HEK293 (cell line): ENCODE measurements around the gene XPOT.
A peak's percentile ranks its signal among the peaks of the same experiment; 100 is the strongest.

ENCODE experiments used
- CTCF ChIA-PET: fragments of 350-600 bp; formaldehyde crosslinking; extraction: SDS; loops from one replicate; lab custom pipeline; 2021; ENCODE audit warnings: antibody characterized with exemption; lab: Yijun Ruan, JAX
- POLR2A ChIA-PET: fragments of 300-600 bp; formaldehyde crosslinking; extraction: SDS; loops from one replicate; lab custom pipeline; 2020; ENCODE audit warnings: antibody characterized with exemption, inconsistent platforms; lab: Yijun Ruan, JAX
- H3K27ac ChIP-seq: fragments of 200-500 bp; sonication (Bioruptor generic); 2 replicates; pipeline ENCODE4 v1.5.1; 2014; ENCODE audit warnings: low read depth, low read length, control low read depth, inconsistent platforms; ENCODE audit errors: extremely low read depth
- H3K36me3 ChIP-seq, 2 experiments: fragments of 200-500 bp in 1 of 2; sonication (Bioruptor generic) in 1 of 2; 1 replicate in 1 of 2; 2 replicates in 1 of 2; pipeline ENCODE4 v1.5.1; 2014 to 2017; ENCODE audit warnings: inconsistent platforms in 2 of 2, low read length in 2 of 2; ENCODE audit not compliant: control insufficient read depth in 2 of 2, insufficient read depth in 1 of 2
- H3K4me1 ChIP-seq: fragments of 200-500 bp; sonication (Bioruptor generic); 2 replicates; pipeline ENCODE4 v1.5.1; 2014; ENCODE audit warnings: mild to moderate bottlenecking, low read length, inconsistent platforms; ENCODE audit not compliant: control insufficient read depth, insufficient read depth
- H3K4me3 ChIP-seq: 2 replicates; pipeline ENCODE4 v1.5.1; 2011; ENCODE audit warnings: low read depth, mild to moderate bottlenecking, control low read depth, low read length, moderate library complexity
- H3K9me3 ChIP-seq: fragments of 200-500 bp; sonication (Bioruptor generic); 2 replicates; pipeline ENCODE4 v1.5.1; 2014; ENCODE audit warnings: low read depth, low read length, inconsistent platforms; ENCODE audit not compliant: control insufficient read depth, insufficient read depth
- FEZF1 ChIP-seq: fragments of 450-650 bp; formaldehyde crosslinking; IDR thresholded peaks from 2 replicates; pipeline ENCODE4 v1.5.1; 2016; ENCODE audit warnings: missing biosample characterization, missing genetic modification characterization
- HOXA7 ChIP-seq: sonication (generic); formaldehyde crosslinking; IDR thresholded peaks from 2 replicates; pipeline ENCODE4 v1.8.1; 2022; ENCODE audit warnings: missing genetic modification reagents, borderline replicate concordance
- ZNF10 ChIP-seq: fragments of 450-650 bp; formaldehyde crosslinking; IDR thresholded peaks from 2 replicates; pipeline ENCODE4 v1.5.1; 2017; ENCODE audit warnings: missing biosample characterization, missing genetic modification characterization
- ZNF121 ChIP-seq: fragments of 450-650 bp; formaldehyde crosslinking; IDR thresholded peaks from 2 replicates; pipeline ENCODE4 v1.5.1; 2016; ENCODE audit warnings: missing biosample characterization, missing genetic modification characterization
- ZNF132 ChIP-seq: fragments of 450-650 bp; formaldehyde crosslinking; IDR thresholded peaks from 2 replicates; pipeline ENCODE4 v1.5.1; 2017; ENCODE audit warnings: missing biosample characterization, missing genetic modification characterization, borderline replicate concordance
- ZNF140 ChIP-seq: fragments of 450-650 bp; formaldehyde crosslinking; IDR thresholded peaks from 2 replicates; pipeline ENCODE4 v1.5.1; 2016; ENCODE audit warnings: missing biosample characterization, missing genetic modification characterization
- ZNF544 ChIP-seq: fragments of 450-650 bp; formaldehyde crosslinking; IDR thresholded peaks from 2 replicates; pipeline ENCODE4 v1.5.0; 2017; ENCODE audit warnings: missing biosample characterization, missing genetic modification characterization
- ZNF549 ChIP-seq: fragments of 450-650 bp; IDR thresholded peaks from 2 replicates; pipeline ENCODE4 v1.5.1; 2018; ENCODE audit warnings: missing biosample characterization, missing genetic modification characterization, mild to moderate bottlenecking, inconsistent platforms, moderate library complexity
- ZNF561 ChIP-seq: fragments of 450-650 bp; IDR thresholded peaks from 2 replicates; pipeline ENCODE4 v1.5.1; 2018; ENCODE audit warnings: missing biosample characterization, missing genetic modification characterization, borderline replicate concordance
- ZNF623 ChIP-seq: fragments of 450-650 bp; formaldehyde crosslinking; IDR thresholded peaks from 2 replicates; pipeline ENCODE4 v1.5.1; 2016; ENCODE audit warnings: missing biosample characterization, missing genetic modification characterization
- ZNF645 ChIP-seq: fragments of 450-650 bp; formaldehyde crosslinking; IDR thresholded peaks from 2 replicates; pipeline ENCODE4; 2016; ENCODE audit warnings: missing biosample characterization, missing genetic modification characterization
- TF ChIP-seq, protein P1 (sequence below): fragments of 450-650 bp; formaldehyde crosslinking; IDR thresholded peaks from 2 replicates; pipeline ENCODE4 v1.5.1; 2016; ENCODE audit warnings: missing biosample characterization, missing genetic modification characterization
- TF ChIP-seq, protein P2 (sequence below): fragments of 450-650 bp; formaldehyde crosslinking; conservative IDR thresholded peaks from 2 replicates; pipeline ENCODE4 v1.5.1; 2016; ENCODE audit warnings: low read depth, missing biosample characterization, missing genetic modification characterization
- TF ChIP-seq, protein P3 (sequence below): fragments of 450-650 bp; formaldehyde crosslinking; optimal IDR thresholded peaks from 2 replicates; pipeline ENCODE3; 2016; ENCODE audit warnings: missing biosample characterization, mild to moderate bottlenecking, missing genetic modification characterization
- TF ChIP-seq, protein P4 (sequence below): fragments of 450-650 bp; formaldehyde crosslinking; IDR thresholded peaks from 2 replicates; pipeline ENCODE4 v1.5.1; 2017; ENCODE audit warnings: missing biosample characterization, missing genetic modification characterization

The XPOT gene

GRCh38 chr12:64431791-64432190, 27.6 kb downstream of the XPOT start (continued):
- TF ChIP-seq ZNF645 (no peak), ZNF549 (tag by site-specific recombination) (no peak)
- TF ChIP-seq, protein P1, sequence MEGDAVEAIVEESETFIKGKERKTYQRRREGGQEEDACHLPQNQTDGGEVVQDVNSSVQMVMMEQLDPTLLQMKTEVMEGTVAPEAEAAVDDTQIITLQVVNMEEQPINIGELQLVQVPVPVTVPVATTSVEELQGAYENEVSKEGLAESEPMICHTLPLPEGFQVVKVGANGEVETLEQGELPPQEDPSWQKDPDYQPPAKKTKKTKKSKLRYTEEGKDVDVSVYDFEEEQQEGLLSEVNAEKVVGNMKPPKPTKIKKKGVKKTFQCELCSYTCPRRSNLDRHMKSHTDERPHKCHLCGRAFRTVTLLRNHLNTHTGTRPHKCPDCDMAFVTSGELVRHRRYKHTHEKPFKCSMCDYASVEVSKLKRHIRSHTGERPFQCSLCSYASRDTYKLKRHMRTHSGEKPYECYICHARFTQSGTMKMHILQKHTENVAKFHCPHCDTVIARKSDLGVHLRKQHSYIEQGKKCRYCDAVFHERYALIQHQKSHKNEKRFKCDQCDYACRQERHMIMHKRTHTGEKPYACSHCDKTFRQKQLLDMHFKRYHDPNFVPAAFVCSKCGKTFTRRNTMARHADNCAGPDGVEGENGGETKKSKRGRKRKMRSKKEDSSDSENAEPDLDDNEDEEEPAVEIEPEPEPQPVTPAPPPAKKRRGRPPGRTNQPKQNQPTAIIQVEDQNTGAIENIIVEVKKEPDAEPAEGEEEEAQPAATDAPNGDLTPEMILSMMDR (tag by site-specific recombination): no peak

DNA sequence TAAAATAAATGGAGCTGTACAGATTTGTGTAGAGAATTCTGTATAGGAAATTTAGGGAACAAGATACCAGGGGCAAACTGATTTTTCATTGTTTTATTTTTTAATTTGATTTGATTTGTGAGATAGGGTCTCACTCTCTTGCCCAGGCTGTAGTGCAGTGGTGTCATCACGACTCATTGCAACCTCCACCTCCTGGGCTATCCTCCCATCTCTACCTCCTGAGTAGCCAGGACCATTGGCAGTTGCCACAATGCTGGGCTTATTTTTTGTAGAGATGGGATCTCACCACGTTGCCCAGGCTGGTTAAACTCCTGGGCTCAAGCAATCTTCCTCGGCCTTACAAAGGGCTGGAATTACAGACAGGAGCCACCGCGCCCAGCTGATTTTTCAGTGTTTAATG, 29.7 kb downstream of the XPOT start:
- peak; percentile 91 for TF ChIP-seq ZNF121
- TF ChIP-seq ZNF132 (tag by site-specific recombination): no peak
- TF ChIP-seq, all 188 proteins: peak for 1
- POLR2A ChIA-PET: no interaction called here
- no peaks in the 10 kb centered on the region for H3K9me3 ChIP-seq
- no peak overlapping the region for H3K27ac ChIP-seq
- H3K4me1 ChIP-seq: no peaks in the 10 kb centered on the region
- H3K36me3 ChIP-seq: peaks cover 82 to 97% of the 10 kb centered on the region in 2 experiments
- no peak overlapping the region for H3K4me3 ChIP-seq
- CTCF ChIA-PET: no interaction called here

DNA sequence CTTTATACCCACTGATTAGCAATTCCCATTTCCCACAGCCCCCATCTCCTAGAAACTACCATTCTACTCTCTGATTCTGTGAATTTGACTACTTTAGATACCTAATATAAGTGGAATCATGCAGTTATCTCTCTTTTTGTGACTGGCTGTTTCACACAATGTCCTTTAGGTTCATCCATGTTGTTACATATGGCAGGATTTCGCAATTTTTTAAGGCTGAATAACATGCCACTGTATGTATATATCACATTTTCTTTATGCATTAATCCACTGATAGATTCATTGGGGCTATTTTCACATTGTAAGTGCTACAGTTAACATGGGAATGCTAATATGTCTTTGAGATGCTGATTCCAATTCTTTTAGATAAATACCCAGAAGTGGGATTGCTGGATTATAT, 35.9 kb downstream of the XPOT start:
- POLR2A ChIA-PET: no interaction called here
- H3K4me3 ChIP-seq: no peak overlapping the region

GRCh38 chr12:64445490-64445889, 41.3 kb downstream of the XPOT start:
- ChIA-PET POLR2A (interaction anchor here (0.7 kb wide), 1 partner anchor 35 kb away, joined by 3 read pairs; no protein-coding TSS in a partner anchor), CTCF (interaction anchor here (1.1 to 1.3 kb wide), 2 partner anchors 27 to 104 kb away, joined by 3 to 5 read pairs; no protein-coding TSS in a partner anchor)
- H3K4me3 ChIP-seq: no peak overlapping the region
- H3K4me1 ChIP-seq: no peaks in the 10 kb centered on the region
- TF ChIP-seq, protein P2, sequence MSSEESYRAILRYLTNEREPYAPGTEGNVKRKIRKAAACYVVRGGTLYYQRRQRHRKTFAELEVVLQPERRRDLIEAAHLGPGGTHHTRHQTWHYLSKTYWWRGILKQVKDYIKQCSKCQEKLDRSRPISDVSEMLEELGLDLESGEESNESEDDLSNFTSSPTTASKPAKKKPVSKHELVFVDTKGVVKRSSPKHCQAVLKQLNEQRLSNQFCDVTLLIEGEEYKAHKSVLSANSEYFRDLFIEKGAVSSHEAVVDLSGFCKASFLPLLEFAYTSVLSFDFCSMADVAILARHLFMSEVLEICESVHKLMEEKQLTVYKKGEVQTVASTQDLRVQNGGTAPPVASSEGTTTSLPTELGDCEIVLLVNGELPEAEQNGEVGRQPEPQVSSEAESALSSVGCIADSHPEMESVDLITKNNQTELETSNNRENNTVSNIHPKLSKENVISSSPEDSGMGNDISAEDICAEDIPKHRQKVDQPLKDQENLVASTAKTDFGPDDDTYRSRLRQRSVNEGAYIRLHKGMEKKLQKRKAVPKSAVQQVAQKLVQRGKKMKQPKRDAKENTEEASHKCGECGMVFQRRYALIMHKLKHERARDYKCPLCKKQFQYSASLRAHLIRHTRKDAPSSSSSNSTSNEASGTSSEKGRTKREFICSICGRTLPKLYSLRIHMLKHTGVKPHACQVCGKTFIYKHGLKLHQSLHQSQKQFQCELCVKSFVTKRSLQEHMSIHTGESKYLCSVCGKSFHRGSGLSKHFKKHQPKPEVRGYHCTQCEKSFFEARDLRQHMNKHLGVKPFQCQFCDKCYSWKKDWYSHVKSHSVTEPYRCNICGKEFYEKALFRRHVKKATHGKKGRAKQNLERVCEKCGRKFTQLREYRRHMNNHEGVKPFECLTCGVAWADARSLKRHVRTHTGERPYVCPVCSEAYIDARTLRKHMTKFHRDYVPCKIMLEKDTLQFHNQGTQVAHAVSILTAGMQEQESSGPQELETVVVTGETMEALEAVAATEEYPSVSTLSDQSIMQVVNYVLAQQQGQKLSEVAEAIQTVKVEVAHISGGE: no peak
- no peak for TF ChIP-seq FEZF1
- TF ChIP-seq HOXA7 (CRISPR knock-in tag): no peak
- TF ChIP-seq ZNF561: no peak
- no peak for TF ChIP-seq ZNF623 (tag by site-specific recombination)
- TF ChIP-seq ZNF544 (tag by site-specific recombination): no peak
- no peak for TF ChIP-seq ZNF10 (tag by site-specific recombination)
- no peak for TF ChIP-seq ZNF140 (tag by site-specific recombination)
- TF ChIP-seq, all 188 proteins: peak for 0
- Histone ChIP-seq H3K9me3 (no peaks in the 10 kb centered on the region), H3K36me3 (peaks cover 50 to 74% of the 10 kb centered on the region in 2 experiments), H3K27ac (no peak overlapping the region)

More for the DNA sequence above, 35.9 kb downstream of the XPOT start:
- Histone ChIP-seq H3K27ac (no peak overlapping the region), H3K36me3 (peaks cover 72 to 90% of the 10 kb centered on the region in 2 experiments), H3K4me1 (no peaks in the 10 kb centered on the region), H3K9me3 (no peaks in the 10 kb centered on the region)
- TF ChIP-seq, protein P3, sequence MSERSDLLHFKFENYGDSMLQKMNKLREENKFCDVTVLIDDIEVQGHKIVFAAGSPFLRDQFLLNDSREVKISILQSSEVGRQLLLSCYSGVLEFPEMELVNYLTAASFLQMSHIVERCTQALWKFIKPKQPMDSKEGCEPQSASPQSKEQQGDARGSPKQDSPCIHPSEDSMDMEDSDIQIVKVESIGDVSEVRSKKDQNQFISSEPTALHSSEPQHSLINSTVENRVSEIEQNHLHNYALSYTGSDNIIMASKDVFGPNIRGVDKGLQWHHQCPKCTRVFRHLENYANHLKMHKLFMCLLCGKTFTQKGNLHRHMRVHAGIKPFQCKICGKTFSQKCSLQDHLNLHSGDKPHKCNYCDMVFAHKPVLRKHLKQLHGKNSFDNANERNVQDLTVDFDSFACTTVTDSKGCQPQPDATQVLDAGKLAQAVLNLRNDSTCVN (tag by site-specific recombination): no peak
- TF ChIP-seq, protein P4, sequence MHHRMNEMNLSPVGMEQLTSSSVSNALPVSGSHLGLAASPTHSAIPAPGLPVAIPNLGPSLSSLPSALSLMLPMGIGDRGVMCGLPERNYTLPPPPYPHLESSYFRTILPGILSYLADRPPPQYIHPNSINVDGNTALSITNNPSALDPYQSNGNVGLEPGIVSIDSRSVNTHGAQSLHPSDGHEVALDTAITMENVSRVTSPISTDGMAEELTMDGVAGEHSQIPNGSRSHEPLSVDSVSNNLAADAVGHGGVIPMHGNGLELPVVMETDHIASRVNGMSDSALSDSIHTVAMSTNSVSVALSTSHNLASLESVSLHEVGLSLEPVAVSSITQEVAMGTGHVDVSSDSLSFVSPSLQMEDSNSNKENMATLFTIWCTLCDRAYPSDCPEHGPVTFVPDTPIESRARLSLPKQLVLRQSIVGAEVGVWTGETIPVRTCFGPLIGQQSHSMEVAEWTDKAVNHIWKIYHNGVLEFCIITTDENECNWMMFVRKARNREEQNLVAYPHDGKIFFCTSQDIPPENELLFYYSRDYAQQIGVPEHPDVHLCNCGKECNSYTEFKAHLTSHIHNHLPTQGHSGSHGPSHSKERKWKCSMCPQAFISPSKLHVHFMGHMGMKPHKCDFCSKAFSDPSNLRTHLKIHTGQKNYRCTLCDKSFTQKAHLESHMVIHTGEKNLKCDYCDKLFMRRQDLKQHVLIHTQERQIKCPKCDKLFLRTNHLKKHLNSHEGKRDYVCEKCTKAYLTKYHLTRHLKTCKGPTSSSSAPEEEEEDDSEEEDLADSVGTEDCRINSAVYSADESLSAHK (tag by site-specific recombination): 0 out of 2 replicates have a peak, but pooled peaks have one; percentile 22
- CTCF ChIA-PET: no interaction called here
